AG04449 (cell line): ENCODE data around the gene SLITRK1.

Experiments
- CTCF ChIA-PET: fragments of 350-600 bp; formaldehyde crosslinking; extraction: SDS; loops from one replicate; lab custom pipeline; 2021; ENCODE audit warnings: antibody characterized with exemption; lab: Yijun Ruan, JAX
- POLR2A ChIA-PET: fragments of 400-600, 350-600 bp; formaldehyde crosslinking; extraction: SDS; loops from one replicate; lab custom pipeline; 2020; ENCODE audit warnings: antibody characterized with exemption, inconsistent platforms; lab: Yijun Ruan, JAX
- DNase-seq: peaks from one replicate; pipeline ENCODE4 v3.0.0-alpha.2; 2010; ENCODE audit warnings: low read depth, low spot score
- H3K4me3 ChIP-seq: 2 replicates; pipeline ENCODE4 v1.5.1; 2011; ENCODE audit warnings: low read depth, mild to moderate bottlenecking, control low read depth, low read length
- CTCF ChIP-seq: IDR thresholded peaks from one replicate; pipeline ENCODE4 v1.5.1; 2011; ENCODE audit warnings: mild to moderate bottlenecking, moderate library complexity, low read length, control low read depth, inconsistent platforms; ENCODE audit not compliant: insufficient read depth; ENCODE audit errors: missing control alignments

Gene SLITRK1

GRCh38 chr13:83877651-83878355 lies 4.5 kb downstream of the SLITRK1 start:
- DNase-seq = no peak
- ChIA-PET POLR2A (no interaction called here), CTCF (no interaction called here)
- TF ChIP-seq CTCF = no peak
- no peak overlapping the region for H3K4me3 ChIP-seq

GRCh38 chr13:83876546-83876945 lies 5.7 kb downstream of the SLITRK1 start:
- no peak overlapping the region for H3K4me3 ChIP-seq
- POLR2A ChIA-PET = no interaction called here
- TF ChIP-seq CTCF = no peak
- CTCF ChIA-PET = no interaction called here
- no peak for DNase-seq

- POLR2A ChIA-PET = interaction anchor here (0.6 kb wide), 1 partner anchor 15 kb away, joined by 3 read pairs; no protein-coding TSS in a partner anchor
- no peak for DNase-seq
- no peak for TF ChIP-seq CTCF
- CTCF ChIA-PET = no interaction called here
- H3K4me3 ChIP-seq = no peak overlapping the region
Observed at GRCh38 chr13:83867708-83868107, 14.6 kb downstream of the SLITRK1 start.

GRCh38 chr13:83865161-83866137 lies 16.8 kb downstream of the SLITRK1 start:
- no peak for TF ChIP-seq CTCF
- POLR2A ChIA-PET = no interaction called here
- DNase-seq = no peak
- H3K4me3 ChIP-seq = no peak overlapping the region
- CTCF ChIA-PET = interaction anchor here (0.6 kb wide), 1 partner anchor 1321 kb away, joined by 3 read pairs; no protein-coding TSS in a partner anchor

GRCh38 chr13:83853771-83854170 lies 28.5 kb downstream of the SLITRK1 start:
- DNase-seq = no peak
- no peak overlapping the region for H3K4me3 ChIP-seq
- ChIA-PET POLR2A (no interaction called here), CTCF (no interaction called here)
- TF ChIP-seq CTCF = no peak

- CTCF ChIA-PET = no interaction called here
- POLR2A ChIA-PET = no interaction called here
- no peak overlapping the region for H3K4me3 ChIP-seq
- TF ChIP-seq CTCF = no peak
- peak; percentile 56 for DNase-seq
Observed at GRCh38 chr13:83845106-83845505, 37.2 kb downstream of the SLITRK1 start.
